Heart right ventricle (tissue), 16 donors: ENCODE results near the gene GNB1L. TPM values are rescaled to one million over a fixed set of nuclear protein-coding genes. Genes with fewer than 3 reads are reported as not detected.
A peak's percentile ranks its signal among the peaks of the same experiment; 100 is the strongest.

ENCODE experiments used
- ATAC-seq, 8 donors: fragments of 200-7000 bp; cut with Tn5 transposase; one replicate each; pipeline ENCODE4 v1.9.1; 2020; ENCODE audit warnings: mild to moderate bottlenecking in 8 of 8, moderate library complexity in 8 of 8, moderate number of reproducible peaks in 1 of 8
- DNase-seq, 2 donors: peaks; one replicate each; pipeline ENCODE4 v3.0.0-alpha.2; 2020
- H3K27ac ChIP-seq, 10 donors: fragments of 200-600 bp; sonication (generic) in 2 of 10; one replicate each; pipeline versions ENCODE4 v1.5.0 to v1.8.0; 2020 to 2022; ENCODE audit warnings: mild to moderate bottlenecking in 3 of 10
- H3K27me3 ChIP-seq, 7 donors: fragments of 200-600 bp; one replicate each; pipeline ENCODE4 v1.8.0; 2021 to 2022; ENCODE audit warnings: mild to moderate bottlenecking in 2 of 7
- H3K36me3 ChIP-seq, 9 donors: fragments of 200-600 bp; sonication (generic) in 1 of 9; one replicate each; pipeline versions ENCODE4 v1.5.0 to v1.8.0; 2020 to 2022; ENCODE audit warnings: mild to moderate bottlenecking in 2 of 9
- H3K4me1 ChIP-seq, 9 donors: fragments of 200-600 bp; sonication (generic) in 1 of 9; one replicate each; pipeline versions ENCODE4 v1.5.0 to v1.8.0; 2020 to 2022; ENCODE audit warnings: mild to moderate bottlenecking in 4 of 9
- H3K4me3 ChIP-seq, 10 donors: fragments of 200-600 bp; sonication (generic) in 2 of 10; one replicate each; pipeline versions ENCODE4 v1.5.0 to v1.8.0; 2020 to 2022; ENCODE audit warnings: mild to moderate bottlenecking in 7 of 10, moderate library complexity in 2 of 10
- H3K9me3 ChIP-seq, 11 donors: fragments of 200-600 bp in 10 of 11; sonication (generic) in 2 of 11; one replicate each; pipeline versions ENCODE4 v1.5.0 to v1.8.0; 2013 to 2022; ENCODE audit warnings: mild to moderate bottlenecking in 2 of 11, control low read depth in 1 of 11, moderate library complexity in 1 of 11
- CTCF ChIP-seq, 9 donors: fragments of 200-600 bp; sonication (generic) in 2 of 9; IDR thresholded peaks; one replicate each; pipeline versions ENCODE4 v1.5.0 to v1.8.0; 2021 to 2022; ENCODE audit warnings: antibody characterized with exemption in 9 of 9, mild to moderate bottlenecking in 5 of 9, moderate library complexity in 1 of 9
- WGBS, 2 donors: extraction: QIAGEN DNeasy Blood & Tissue Kit; methylation state at CpG; one replicate each; pipeline ENCODE4 v1.1.7; 2013; ENCODE audit warnings: inconsistent platforms in 1 of 2; 5-methylcytosine and 5-hydroxymethylcytosine counted together
- intact Hi-C, 10 donors: fragments of 100-400 bp; cut with DNase I; formaldehyde crosslinking; loops; one replicate each; pipeline versions ENCODE4 v1.11.1 to v1.14.2; 2022
- polyA plus RNA-seq, 2 donors: library from polyadenylated mRNA; stranded (reverse); fragments of 200-250 nt; gene quantifications; one replicate each; pipeline ENCODE4 v1.2.3, GENCODE V29; 2013
- total RNA-seq, 10 donors: library from RNA; stranded (reverse); fragmentation: NEBNext Ultra II Directional in 3 of 10; extraction: Animal tissue kit (Norgen Biotek cat#: 25700) in 3 of 10; gene quantifications; one replicate each; pipeline versions ENCODE4 v1.2.1 to v1.2.4, GENCODE V29; 2021 to 2023
- donor health status: Arrhythmogenic right ventricular cardiomyopathy.
- donor health status: ischemic (EF 13 %, LVEDD 7.1; RV severe dilation, severe dysfunction).
- donor health status: healthy with polysubstance abuse.
- donor health status: DM: no; HTN: yes; CAD: no.
- donor health status: DM: no; HTN: no; CAD: no.
- donor health status: ischemic (EF 25% LVEDD 6.9; RV normal size, moderate dysfunction).
- donor health status: ischemic (EF 25% LVEDD 5.7; RV mildly dilated, moderate dysfunction).
- donor health status: healthy.
- donor health status: DM: yes; HTN: yes; CAD: no.
- donor health status: Ischemic cardiomyopathy.
- donor health status: ischemic (EF 35%, LVEDD 5.7; RV mildly dilated, moderate dysfunction).
- donor health status: nonischemic (EF 11% LVEDD 7.7; RV severe dilation, severe dysfunction).
- donor health status: DM: yes; HTN: yes; CAD: no.
- donor health status: PGD.
- donor health status: ischemic (EF 29% LVEDD 5.4; RV normal size, mild dysfunction).
- donor health status: nonischemic (EF 23%, LVEDD 6.1; RV moderate dilation, normal function).

Gene GNB1L
- total and polyA plus RNA-seq, 12 donors = 0.76 to 9.3 (median 1.9) TPM

- H3K4me3 ChIP-seq = no peak overlapping the region
- DNase-seq (no peak), ATAC-seq (no peak)
- H3K9me3 ChIP-seq = no peaks in the 10 kb centered on the region
- WGBS, 2 donors = 59 to 74% methylated on average over 16 of the region's 16 CpGs
- H3K27ac ChIP-seq = no peak overlapping the region
- no peak for TF ChIP-seq CTCF (IDR thresholded peaks at IDR 0.05)
- intact Hi-C loops = no loop called here
- no peaks in the 10 kb centered on the region for H3K36me3 ChIP-seq
- H3K4me1 ChIP-seq = peaks cover 0 to 15% (median 6%) of the 10 kb centered on the region in 9 donors
- H3K27me3 ChIP-seq = peaks cover 0 to 11% (median 0%) of the 10 kb centered on the region in 7 donors
Measured at GRCh38 chr22:19739448-19739895, 115.2 kb downstream of the GNB1L start.

GRCh38 chr22:19738664-19739447, 115.8 kb downstream of the GNB1L start:
- no peaks in the 10 kb centered on the region for H3K36me3 ChIP-seq
- ATAC-seq = no peak
- intact Hi-C loops = no loop called here
- H3K9me3 ChIP-seq = no peaks in the 10 kb centered on the region
- WGBS, 2 donors = 70 to 74% methylated on average over 31 of the region's 31 CpGs
- peaks cover 0 to 11% (median 0%) of the 10 kb centered on the region in 7 donors for H3K27me3 ChIP-seq
- H3K4me3 ChIP-seq = no peak overlapping the region
- H3K27ac ChIP-seq = peak overlapping the region in 2 of 10 donors; percentile 46 to 50
- no peak for DNase-seq
- peaks cover 0 to 12% (median 6%) of the 10 kb centered on the region in 9 donors for H3K4me1 ChIP-seq
- TF ChIP-seq CTCF (IDR thresholded peaks at IDR 0.05) = no peak

GRCh38 chr22:19737846-19738663, 116.6 kb downstream of the GNB1L start:
- WGBS, 2 donors = 77 to 81% methylated on average over 17 of the region's 17 CpGs
- peak overlapping the region in 5 of 10 donors; percentile 16 to 62 (median 46) for H3K27ac ChIP-seq
- TF ChIP-seq CTCF (IDR thresholded peaks at IDR 0.05) = no peak
- H3K27me3 ChIP-seq = peaks cover 0 to 11% (median 0%) of the 10 kb centered on the region in 7 donors
- H3K9me3 ChIP-seq = no peaks in the 10 kb centered on the region
- H3K4me1 ChIP-seq = peaks cover 0 to 12% (median 6%) of the 10 kb centered on the region in 9 donors
- DNase-seq = no peak
- no peak overlapping the region for H3K4me3 ChIP-seq
- no peaks in the 10 kb centered on the region for H3K36me3 ChIP-seq
- peak in 4 of 8 donors; percentile 9 to 17 (median 12) for ATAC-seq
- intact Hi-C loops = no loop called here
